ENCODE results near the gene FNIP2. TPM values are rescaled to one million over a fixed set of nuclear protein-coding genes. Genes with fewer than 3 reads are reported as not detected.
"Not testable (repeated sequence)": the region's sequence is repeated elsewhere in the genome, so short reads cannot be mapped to it uniquely, and the experiment has no call there.

The FNIP2 gene
- total and polyA plus RNA-seq, 11 donors = 14.5 to 87.4 (median 40.9) TPM

DNA sequence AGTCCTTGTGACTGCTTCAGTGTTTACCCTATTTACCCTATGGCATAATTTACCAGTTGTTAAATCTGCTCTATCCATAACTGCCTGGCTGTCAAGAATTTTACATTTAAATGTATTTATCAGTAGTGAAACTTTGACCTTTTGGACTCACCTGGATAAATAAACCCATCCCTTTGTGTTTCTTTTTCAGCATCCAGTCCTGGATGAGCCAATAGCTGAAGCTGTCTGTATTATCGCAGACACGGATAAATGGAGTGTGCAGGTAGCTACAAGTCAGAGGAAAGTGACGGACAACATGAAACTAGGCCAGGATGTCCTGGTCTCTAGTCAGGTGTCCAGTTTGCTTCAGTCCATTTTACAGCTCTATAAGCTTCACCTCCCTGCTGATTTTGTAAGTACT is 122.4 kb downstream of the FNIP2 start:
- H3K4me3 ChIP-seq = no peak overlapping the region
- ATAC-seq = no peak
- no peaks in the 10 kb centered on the region for H3K9me3 ChIP-seq
- H3K27ac ChIP-seq = no peak overlapping the region
- H3K4me1 ChIP-seq = peaks cover 0 to 14% (median 4%) of the 10 kb centered on the region in 12 donors
- TF ChIP-seq, protein P1, sequence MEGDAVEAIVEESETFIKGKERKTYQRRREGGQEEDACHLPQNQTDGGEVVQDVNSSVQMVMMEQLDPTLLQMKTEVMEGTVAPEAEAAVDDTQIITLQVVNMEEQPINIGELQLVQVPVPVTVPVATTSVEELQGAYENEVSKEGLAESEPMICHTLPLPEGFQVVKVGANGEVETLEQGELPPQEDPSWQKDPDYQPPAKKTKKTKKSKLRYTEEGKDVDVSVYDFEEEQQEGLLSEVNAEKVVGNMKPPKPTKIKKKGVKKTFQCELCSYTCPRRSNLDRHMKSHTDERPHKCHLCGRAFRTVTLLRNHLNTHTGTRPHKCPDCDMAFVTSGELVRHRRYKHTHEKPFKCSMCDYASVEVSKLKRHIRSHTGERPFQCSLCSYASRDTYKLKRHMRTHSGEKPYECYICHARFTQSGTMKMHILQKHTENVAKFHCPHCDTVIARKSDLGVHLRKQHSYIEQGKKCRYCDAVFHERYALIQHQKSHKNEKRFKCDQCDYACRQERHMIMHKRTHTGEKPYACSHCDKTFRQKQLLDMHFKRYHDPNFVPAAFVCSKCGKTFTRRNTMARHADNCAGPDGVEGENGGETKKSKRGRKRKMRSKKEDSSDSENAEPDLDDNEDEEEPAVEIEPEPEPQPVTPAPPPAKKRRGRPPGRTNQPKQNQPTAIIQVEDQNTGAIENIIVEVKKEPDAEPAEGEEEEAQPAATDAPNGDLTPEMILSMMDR (IDR thresholded peaks at IDR 0.05) = no peak
- TF ChIP-seq POLR2A (IDR thresholded peaks at IDR 0.05) = no peak
- DNase-seq = no peak
- intact Hi-C loops (cut with DNase I) = loop anchor here in 1 of 10 donors (10.0 kb wide), 1 partner anchor 284 kb away; no protein-coding TSS in a partner anchor
- no peaks in the 10 kb centered on the region for H3K27me3 ChIP-seq
- 92 to 95% (median 94%) methylated on average over 3 of the region's 3 CpGs for WGBS, 4 donors
- H3K36me3 ChIP-seq = peaks cover 0 to 99% (median 59%) of the 10 kb centered on the region in 9 donors

DNA sequence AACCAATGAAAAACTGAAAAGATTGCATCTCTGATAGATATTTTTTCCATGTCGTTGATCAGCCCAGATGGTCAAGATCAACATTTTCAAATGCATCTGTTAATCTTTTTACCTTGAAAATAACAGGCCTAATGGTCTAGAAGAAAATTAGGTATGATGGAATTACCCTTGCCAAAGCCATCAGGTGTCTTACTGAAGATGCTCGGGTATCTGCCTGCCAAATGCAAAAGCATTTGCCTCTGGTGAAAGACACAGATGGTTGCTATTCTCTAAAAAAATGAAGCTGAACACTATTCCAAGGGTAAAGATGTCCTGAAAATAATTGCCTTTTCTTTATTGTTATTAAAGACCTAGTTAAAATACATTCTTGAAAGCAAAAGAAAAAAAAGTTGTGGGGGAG is 126.0 kb downstream of the FNIP2 start:
- DNase-seq (no peak), ATAC-seq (no peak)
- Histone ChIP-seq H3K27ac (no peak overlapping the region), H3K9me3 (peaks cover 0 to 6% (median 0%) of the 10 kb centered on the region in 12 donors), H3K4me1 (peaks cover 0 to 27% (median 12%) of the 10 kb centered on the region in 12 donors), H3K36me3 (peaks cover 0 to 80% (median 49%) of the 10 kb centered on the region in 9 donors), H3K27me3 (no peaks in the 10 kb centered on the region), H3K4me3 (no peak overlapping the region)
- no peak for TF ChIP-seq POLR2A (IDR thresholded peaks at IDR 0.05)
- TF ChIP-seq, protein P1 (IDR thresholded peaks at IDR 0.05) = no peak
- intact Hi-C loops (cut with DNase I) = loop anchor here in 1 of 10 donors (10.0 kb wide), 1 partner anchor 280 kb away; no protein-coding TSS in a partner anchor
- WGBS, 4 donors = 78 to 86% (median 85%) methylated on average over 2 of the region's 2 CpGs

DNA sequence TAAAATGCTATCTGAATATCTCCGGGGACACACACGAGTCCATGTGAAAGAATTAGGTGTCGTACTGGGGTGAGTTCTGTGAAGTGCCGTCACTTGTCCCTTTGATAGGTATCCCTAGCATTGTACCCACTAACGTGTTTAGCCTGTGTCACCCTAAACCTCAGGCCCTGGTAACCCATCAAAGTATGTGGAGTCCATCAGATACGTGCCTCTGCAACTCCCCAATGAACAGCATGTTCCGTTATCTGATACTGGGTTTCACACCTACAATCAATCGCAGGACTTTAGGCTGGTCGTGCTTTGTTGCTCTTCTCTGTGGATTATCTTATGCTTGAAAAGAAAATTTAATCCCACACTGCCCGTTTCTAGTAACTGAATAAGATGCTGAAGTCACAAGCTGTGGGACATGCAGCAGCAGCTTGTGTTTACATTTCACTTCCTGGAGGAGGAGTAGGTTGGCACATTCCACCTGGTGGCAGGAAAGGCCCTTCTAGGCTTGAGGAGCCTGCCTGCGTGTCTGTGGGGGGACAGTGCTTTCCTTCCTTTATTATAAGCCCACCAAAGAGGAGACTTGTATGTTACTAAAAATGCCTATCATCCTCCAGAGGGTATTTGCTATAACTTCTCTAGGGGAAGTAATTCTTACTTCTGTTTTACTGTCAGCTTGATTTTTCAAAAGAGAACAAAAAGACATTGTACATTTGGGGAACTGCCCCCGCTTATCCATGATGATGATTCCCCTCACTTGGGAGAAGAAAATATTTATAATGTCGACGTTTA is 127.2 kb downstream of the FNIP2 start:
- ATAC-seq (peak in 2 of 4 donors; percentile 24 to 50), DNase-seq (no peak)
- Histone ChIP-seq H3K27me3 (no peaks in the 10 kb centered on the region), H3K36me3 (peaks cover 0 to 68% (median 47%) of the 10 kb centered on the region in 9 donors), H3K4me1 (peaks cover 0 to 27% (median 12%) of the 10 kb centered on the region in 12 donors), H3K4me3 (no peak overlapping the region), H3K27ac (peak overlapping the region in 5 of 12 donors; percentile 21 to 46 (median 35)), H3K9me3 (peaks cover 0 to 6% (median 0%) of the 10 kb centered on the region in 12 donors)
- intact Hi-C loops (cut with DNase I) = loop anchor here in 1 of 10 donors (10.0 kb wide), 1 partner anchor 279 kb away; no protein-coding TSS in a partner anchor
- WGBS, 4 donors = 56 to 63% (median 62%) methylated on average over 14 of the region's 14 CpGs
- TF ChIP-seq, protein P1 (IDR thresholded peaks at IDR 0.05) = peak in 3 of 12 donors; percentile 11 to 22 (median 15)
- no peak for TF ChIP-seq POLR2A (IDR thresholded peaks at IDR 0.05)

DNA sequence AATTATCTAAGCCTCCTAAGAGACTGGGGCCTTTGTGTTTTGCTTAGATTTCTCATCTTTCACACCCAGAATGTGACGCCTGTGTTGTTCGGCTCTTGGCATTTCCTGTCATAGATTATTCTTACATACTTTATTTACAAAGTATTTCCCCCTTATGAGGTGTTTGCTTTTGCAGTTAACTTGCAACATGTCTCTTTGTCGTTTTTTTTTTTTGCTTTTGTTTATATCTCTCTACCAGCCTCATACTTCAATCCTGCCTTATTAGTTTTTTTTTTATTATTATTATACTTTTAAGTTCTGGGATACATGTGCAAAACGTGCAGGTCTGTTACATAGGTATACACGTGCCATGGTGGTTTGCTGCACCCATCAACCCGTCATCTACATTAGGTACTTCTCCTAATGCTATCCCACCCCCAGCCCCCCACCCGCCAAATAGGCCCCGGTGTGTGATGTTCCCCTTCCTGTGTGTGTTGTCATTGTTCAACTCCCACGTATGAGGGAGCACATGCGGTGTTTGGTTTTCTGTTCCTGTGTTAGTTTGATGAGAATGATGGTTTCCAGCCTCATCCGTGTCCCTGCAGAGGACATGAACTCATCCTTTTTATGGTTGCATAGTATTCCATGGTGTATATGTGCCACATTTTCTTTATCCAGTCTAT is 127.9 kb downstream of the FNIP2 start:
- WGBS, 4 donors = 72 to 75% (median 73%) methylated on average over 11 of the region's 11 CpGs
- intact Hi-C loops (cut with DNase I) = loop anchor here in 1 of 10 donors (10.0 kb wide), 1 partner anchor 278 kb away; no protein-coding TSS in a partner anchor
- H3K9me3 ChIP-seq, H3K27me3 ChIP-seq, H3K4me3 ChIP-seq, DNase-seq: not testable (repeated sequence)
- H3K36me3 ChIP-seq = peaks cover 0 to 68% (median 40%) of the 10 kb centered on the region in 9 donors
- H3K27ac ChIP-seq = peak overlapping the region in 3 of 12 donors; percentile 21 to 46 (median 32)
- peak in 2 of 4 donors; percentile 18 to 28 for ATAC-seq
- peaks cover 0 to 27% (median 12%) of the 10 kb centered on the region in 12 donors for H3K4me1 ChIP-seq

DNA sequence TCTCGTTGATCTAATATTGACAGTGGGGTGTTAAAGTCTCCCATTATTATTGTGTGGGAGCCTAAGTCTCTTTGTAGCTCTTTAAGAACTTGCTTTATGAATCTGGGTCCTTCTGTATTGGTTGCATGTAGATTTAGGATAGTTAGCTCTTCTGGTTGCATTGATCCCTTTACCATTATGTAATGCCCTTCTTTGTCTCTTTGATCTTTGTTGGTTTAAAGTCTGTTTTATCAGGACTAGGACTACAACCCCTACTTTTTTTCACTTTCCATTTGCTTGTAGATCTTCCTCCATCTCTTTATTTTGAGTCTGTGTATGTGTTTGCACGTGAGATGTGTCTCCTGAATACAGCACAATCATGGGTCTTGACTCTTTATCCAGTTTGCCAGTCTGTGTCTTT is 131.6 kb downstream of the FNIP2 start:
- WGBS, 4 donors = 93 to 98% (median 97%) methylated on average over 2 of the region's 2 CpGs
- H3K4me3 ChIP-seq; DNase-seq; ATAC-seq; intact Hi-C loops (cut with DNase I); H3K27ac ChIP-seq; H3K27me3 ChIP-seq; H3K9me3 ChIP-seq: not testable (repeated sequence)
- Histone ChIP-seq H3K36me3 (peaks cover 0 to 75% (median 33%) of the 10 kb centered on the region in 9 donors), H3K4me1 (peaks cover 0 to 39% (median 14%) of the 10 kb centered on the region in 12 donors)

DNA sequence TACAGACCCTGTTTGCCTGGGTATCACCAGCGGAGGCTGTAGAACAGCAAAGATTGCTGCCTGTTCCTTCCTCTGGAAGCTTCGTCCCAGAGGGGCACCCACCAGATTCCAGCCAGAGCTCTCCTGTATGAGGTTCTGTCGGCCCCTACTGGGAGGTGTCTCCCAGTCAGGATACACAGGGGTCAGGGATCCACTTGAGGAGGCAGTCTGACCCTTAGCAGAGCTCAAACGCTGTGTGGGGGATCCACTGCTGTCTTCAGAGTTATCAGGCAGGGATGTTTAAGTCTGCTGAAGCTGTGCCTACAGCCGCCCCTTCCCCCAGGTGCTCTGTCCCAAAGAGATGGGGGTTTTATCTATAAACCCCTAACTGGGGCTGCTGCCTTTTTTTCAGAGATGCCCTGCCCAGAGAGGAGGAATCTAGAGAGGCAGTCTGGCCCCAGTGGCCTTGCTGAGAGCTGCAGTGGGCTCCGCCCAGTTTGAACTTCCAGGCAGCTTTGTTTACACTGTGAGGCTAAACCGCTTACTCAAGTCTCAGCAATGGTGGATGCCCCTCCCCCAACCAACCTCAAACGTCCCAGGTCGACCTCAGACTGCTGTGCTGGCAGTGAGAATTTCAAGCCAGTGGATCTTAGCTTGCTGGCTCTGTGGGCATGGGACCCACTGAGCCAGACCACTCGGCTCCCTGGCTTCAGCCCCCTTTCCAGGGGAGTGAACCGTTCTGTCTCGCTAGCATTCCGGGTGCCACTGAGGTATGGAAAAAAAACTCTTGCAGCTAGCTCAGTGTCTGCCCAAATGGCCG is 133.7 kb downstream of the FNIP2 start:
- H3K27ac ChIP-seq; H3K4me3 ChIP-seq; intact Hi-C loops (cut with DNase I); H3K27me3 ChIP-seq; H3K9me3 ChIP-seq: not testable (repeated sequence)
- WGBS, 4 donors = 77 to 81% (median 79%) methylated on average over 13 to 14 of the region's 14 CpGs
- peak in 1 of 5 donors; percentile 26 for DNase-seq
- H3K4me1 ChIP-seq = peaks cover 0 to 30% (median 13%) of the 10 kb centered on the region in 12 donors
- H3K36me3 ChIP-seq = peaks cover 0 to 73% (median 21%) of the 10 kb centered on the region in 9 donors
- ATAC-seq = peak in 2 of 4 donors; percentile 13 to 54

Measured in heart left ventricle (tissue), 16 donors.